Measurements from ENCODE around the gene MSI2.

Gene MSI2

DNA sequence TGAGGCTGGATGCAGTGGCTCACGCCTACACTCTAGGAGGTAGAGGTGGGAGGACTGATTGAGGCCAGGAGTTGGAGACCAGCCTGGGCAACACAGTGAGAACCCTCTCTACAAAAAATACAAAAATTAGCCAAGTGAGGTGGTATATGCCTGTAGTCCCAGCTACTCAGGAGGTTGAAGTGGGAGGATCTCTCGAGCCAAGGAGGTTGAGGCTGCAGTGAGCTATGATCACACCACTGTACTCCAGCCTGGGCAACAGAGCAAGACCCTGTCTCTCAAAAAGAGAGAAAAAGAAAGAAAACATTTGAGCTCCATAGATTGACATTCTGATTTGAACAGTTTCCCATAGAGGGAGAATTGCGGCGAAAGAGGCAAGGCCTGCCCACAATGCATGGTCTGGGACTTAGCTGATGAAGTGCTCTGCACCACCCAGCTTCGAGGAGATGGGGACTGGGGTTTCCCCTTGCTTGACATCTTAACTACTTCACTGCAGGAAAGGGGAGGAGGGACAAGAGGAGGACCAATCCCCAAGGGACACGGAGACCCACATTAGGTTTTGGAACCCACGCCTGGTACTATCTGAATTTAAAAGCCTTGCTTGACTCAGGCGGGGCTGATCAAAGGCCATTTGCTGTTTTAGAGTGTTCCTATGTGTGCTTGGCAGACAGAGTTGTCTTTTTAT, 21.7 kb downstream of the MSI2 start:
- ChIA-PET POLR2A (no interaction called here), CTCF (interaction anchor here (1.0 kb wide), 1 partner anchor 34 kb away, joined by 4 read pairs; no protein-coding TSS in a partner anchor)
- DNase-seq (ENCODE audit: extremely low spot score): no peak
- TF ChIP-seq CTBP1 (IDR thresholded peaks at IDR 0.05; ENCODE audit: borderline replicate concordance) (no peak), FOXM1 (IDR thresholded peaks at IDR 0.05; ENCODE audit: borderline replicate concordance) (no peak), PKNOX1 (IDR thresholded peaks at IDR 0.05) (no peak), LEF1 (IDR thresholded peaks at IDR 0.05; ENCODE audit: borderline replicate concordance) (no peak), FOXA1 (IDR thresholded peaks at IDR 0.05) (no peak), HDGF (IDR thresholded peaks at IDR 0.05; ENCODE audit: borderline replicate concordance) (no peak)

DNA sequence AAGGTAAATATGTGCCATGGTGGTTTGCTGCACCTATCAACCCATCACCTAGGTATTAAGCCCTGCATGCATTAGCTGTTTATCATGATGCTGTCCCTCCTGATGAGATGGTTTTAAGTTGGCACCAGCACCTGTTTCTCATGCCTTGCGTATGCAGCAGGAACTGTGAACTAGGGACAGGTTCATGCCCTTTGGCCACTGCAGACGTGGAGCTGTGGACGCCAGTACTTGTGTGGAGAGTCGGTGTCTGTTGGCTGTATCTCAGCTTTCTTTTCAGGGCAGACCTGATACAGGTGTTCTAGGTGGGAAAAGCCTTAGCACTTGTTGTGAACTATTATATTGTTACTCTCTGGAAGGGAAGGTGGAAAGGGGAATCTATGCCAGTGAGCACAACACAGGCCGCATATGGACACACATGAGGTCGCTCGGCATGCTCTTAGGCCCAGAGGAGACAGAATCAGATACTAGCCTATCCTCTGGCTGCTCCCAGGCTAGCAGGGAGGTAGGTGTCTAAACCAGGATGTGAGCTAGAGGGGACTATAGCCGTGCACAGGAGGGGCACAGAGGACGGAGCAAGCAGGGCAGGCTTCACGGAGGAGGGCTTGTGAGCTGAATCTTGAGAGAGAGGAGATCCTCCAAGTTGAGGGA, 22.5 kb downstream of the MSI2 start:
- TF ChIP-seq FOXA1 (IDR thresholded peaks at IDR 0.05): no peak
- TF ChIP-seq L3MBTL2 (conservative IDR thresholded peaks at IDR 0.05): no peak
- no peak for TF ChIP-seq ARNT (IDR thresholded peaks at IDR 0.05)
- no peak for TF ChIP-seq CTBP1 (IDR thresholded peaks at IDR 0.05; ENCODE audit: borderline replicate concordance)
- no peak for TF ChIP-seq FOXM1 (IDR thresholded peaks at IDR 0.05; ENCODE audit: borderline replicate concordance)
- no peak for TF ChIP-seq HDGF (IDR thresholded peaks at IDR 0.05; ENCODE audit: borderline replicate concordance)
- no peak for TF ChIP-seq BHLHE40 (IDR thresholded peaks at IDR 0.05; ENCODE audit: borderline replicate concordance)
- no peak for TF ChIP-seq NFRKB (IDR thresholded peaks at IDR 0.05)
- no peak for TF ChIP-seq SUZ12 (IDR thresholded peaks at IDR 0.05)
- TF ChIP-seq ZNF384 (IDR thresholded peaks at IDR 0.05): no peak
- no peak for TF ChIP-seq SP1 (IDR thresholded peaks at IDR 0.05)
- TF ChIP-seq TARDBP (IDR thresholded peaks at IDR 0.05): no peak
- no peak for TF ChIP-seq PKNOX1 (IDR thresholded peaks at IDR 0.05)
- no peak for TF ChIP-seq FOXK2 (IDR thresholded peaks at IDR 0.05)
- TF ChIP-seq LEF1 (IDR thresholded peaks at IDR 0.05; ENCODE audit: borderline replicate concordance): no peak
- TF ChIP-seq ELF4 (IDR thresholded peaks at IDR 0.05): no peak
- DNase-seq (ENCODE audit: extremely low spot score): no peak
- CTCF ChIA-PET: interaction anchor here (0.6 to 1.0 kb wide), 2 partner anchors 35 to 126 kb away, joined by 3 to 4 read pairs; no protein-coding TSS in a partner anchor
- POLR2A ChIA-PET: no interaction called here

- no peak for DNase-seq (ENCODE audit: extremely low spot score)
- CTCF ChIA-PET: interaction anchor here (0.6 kb wide), 2 partner anchors 126 to 632 kb away, joined by 3 read pairs; no protein-coding TSS in a partner anchor
- POLR2A ChIA-PET: no interaction called here
- TF ChIP-seq FOXA1 (IDR thresholded peaks at IDR 0.05) (no peak), TARDBP (IDR thresholded peaks at IDR 0.05) (no peak), L3MBTL2 (conservative IDR thresholded peaks at IDR 0.05) (no peak), FOXK2 (IDR thresholded peaks at IDR 0.05) (no peak), LEF1 (IDR thresholded peaks at IDR 0.05; ENCODE audit: borderline replicate concordance) (no peak), NFRKB (IDR thresholded peaks at IDR 0.05) (no peak), BHLHE40 (IDR thresholded peaks at IDR 0.05; ENCODE audit: borderline replicate concordance) (no peak), ELF4 (IDR thresholded peaks at IDR 0.05) (no peak), ZNF384 (IDR thresholded peaks at IDR 0.05) (no peak), SP1 (IDR thresholded peaks at IDR 0.05) (no peak)
Observed at GRCh38 chr17:57279432-57279831, 23.1 kb downstream of the MSI2 start.

- DNase-seq (ENCODE audit: extremely low spot score): no peak
- POLR2A ChIA-PET: no interaction called here
- CTCF ChIA-PET: interaction anchor here (0.8 to 1.9 kb wide), 2 partner anchors 11 to 38 kb away, joined by 3 to 9 read pairs; no protein-coding TSS in a partner anchor
- no peak for TF ChIP-seq ELF4 (IDR thresholded peaks at IDR 0.05)
- no peak for TF ChIP-seq BHLHE40 (IDR thresholded peaks at IDR 0.05; ENCODE audit: borderline replicate concordance)
- no peak for TF ChIP-seq ZNF384 (IDR thresholded peaks at IDR 0.05)
- TF ChIP-seq ARNT (IDR thresholded peaks at IDR 0.05): no peak
- no peak for TF ChIP-seq TARDBP (IDR thresholded peaks at IDR 0.05)
- TF ChIP-seq PKNOX1 (IDR thresholded peaks at IDR 0.05): no peak
- TF ChIP-seq SUZ12 (IDR thresholded peaks at IDR 0.05): no peak
- TF ChIP-seq CTBP1 (IDR thresholded peaks at IDR 0.05; ENCODE audit: borderline replicate concordance): no peak
- no peak for TF ChIP-seq FOXA1 (IDR thresholded peaks at IDR 0.05)
- TF ChIP-seq FOXM1 (IDR thresholded peaks at IDR 0.05; ENCODE audit: borderline replicate concordance): no peak
- TF ChIP-seq L3MBTL2 (conservative IDR thresholded peaks at IDR 0.05): no peak
- no peak for TF ChIP-seq SP1 (IDR thresholded peaks at IDR 0.05)
- no peak for TF ChIP-seq NFRKB (IDR thresholded peaks at IDR 0.05)
- TF ChIP-seq FOXK2 (IDR thresholded peaks at IDR 0.05): no peak
- TF ChIP-seq HDGF (IDR thresholded peaks at IDR 0.05; ENCODE audit: borderline replicate concordance): no peak
- no peak for TF ChIP-seq LEF1 (IDR thresholded peaks at IDR 0.05; ENCODE audit: borderline replicate concordance)
Observed at GRCh38 chr17:57281887-57282286, 25.6 kb downstream of the MSI2 start.

DNA sequence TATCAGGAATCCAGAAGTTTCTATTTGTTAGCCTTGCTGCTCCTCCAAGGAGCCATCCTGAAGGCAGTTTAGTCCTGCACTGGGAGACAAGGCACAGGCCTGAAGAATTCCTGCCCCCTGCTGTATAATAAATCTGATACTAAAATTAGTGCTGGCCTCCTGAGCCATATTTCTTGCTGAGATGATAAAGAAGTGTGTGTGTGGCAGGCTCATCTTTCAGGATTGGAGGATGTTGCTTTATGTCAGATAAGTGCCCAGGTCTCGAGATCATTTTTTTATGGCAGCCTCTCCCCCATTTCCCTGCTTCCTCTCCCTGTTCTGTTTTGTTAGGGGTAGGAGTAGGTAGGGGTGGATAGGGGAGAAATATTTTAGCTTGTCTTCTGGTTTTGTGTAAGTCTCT, 26.0 kb downstream of the MSI2 start:
- TF ChIP-seq ELF4 (IDR thresholded peaks at IDR 0.05): no peak
- TF ChIP-seq CTBP1 (IDR thresholded peaks at IDR 0.05; ENCODE audit: borderline replicate concordance): no peak
- no peak for TF ChIP-seq TARDBP (IDR thresholded peaks at IDR 0.05)
- TF ChIP-seq ARNT (IDR thresholded peaks at IDR 0.05): no peak
- TF ChIP-seq ZNF384 (IDR thresholded peaks at IDR 0.05): no peak
- peak; percentile 25; the same call in 1 of the 2 replicates for TF ChIP-seq PKNOX1 (IDR thresholded peaks at IDR 0.05)
- no peak for TF ChIP-seq FOXK2 (IDR thresholded peaks at IDR 0.05)
- TF ChIP-seq BHLHE40 (IDR thresholded peaks at IDR 0.05; ENCODE audit: borderline replicate concordance): no peak
- ChIA-PET POLR2A (no interaction called here), CTCF (interaction anchor here (0.8 to 1.9 kb wide), 2 partner anchors 12 to 39 kb away, joined by 3 to 9 read pairs; no protein-coding TSS in a partner anchor)
- no peak for DNase-seq (ENCODE audit: extremely low spot score)

Data from HEK293T (cell line).